DMS79 treated with DMSO at 0.1 percent for 48 hours (cell line): ENCODE data around the gene PDE8B.

ENCODE experiments used
- DNase-seq: peaks from one replicate; lab custom pipeline; 2025; lab: John Stamatoyannopoulos, UW

PDE8B gene

DNA sequence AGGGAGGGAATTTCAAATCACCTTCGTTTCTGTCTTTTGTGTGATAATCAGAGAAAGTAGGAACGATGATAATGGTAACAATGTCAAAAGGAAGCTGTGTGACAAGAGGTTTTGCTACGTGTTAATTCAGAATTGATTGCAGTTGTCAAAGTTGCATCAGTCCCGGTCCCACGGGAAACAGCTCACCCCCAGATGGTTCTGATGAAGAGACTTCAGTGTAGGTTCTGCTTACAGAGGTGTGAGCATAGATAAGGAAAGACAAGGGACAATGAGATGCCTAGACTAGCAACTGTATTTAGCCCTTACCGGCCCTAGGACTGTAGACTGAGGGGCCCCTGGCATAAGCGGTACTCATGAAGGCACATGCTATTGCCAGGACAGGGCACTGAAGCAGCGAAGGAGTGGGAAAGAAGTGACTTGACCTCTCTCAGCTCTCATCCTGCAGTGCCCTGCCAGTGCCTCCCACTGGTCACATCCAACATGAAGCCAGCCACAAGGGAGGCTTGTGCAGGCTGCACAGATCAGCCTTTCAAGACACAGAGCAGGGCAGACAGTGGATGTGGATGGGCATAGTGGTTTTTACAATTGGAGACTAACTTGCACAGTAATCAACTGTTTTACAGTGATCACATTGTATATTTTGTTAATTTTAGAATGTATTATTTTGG lies 21.1 kb downstream of the PDE8B start:
- no peak for DNase-seq

DNA sequence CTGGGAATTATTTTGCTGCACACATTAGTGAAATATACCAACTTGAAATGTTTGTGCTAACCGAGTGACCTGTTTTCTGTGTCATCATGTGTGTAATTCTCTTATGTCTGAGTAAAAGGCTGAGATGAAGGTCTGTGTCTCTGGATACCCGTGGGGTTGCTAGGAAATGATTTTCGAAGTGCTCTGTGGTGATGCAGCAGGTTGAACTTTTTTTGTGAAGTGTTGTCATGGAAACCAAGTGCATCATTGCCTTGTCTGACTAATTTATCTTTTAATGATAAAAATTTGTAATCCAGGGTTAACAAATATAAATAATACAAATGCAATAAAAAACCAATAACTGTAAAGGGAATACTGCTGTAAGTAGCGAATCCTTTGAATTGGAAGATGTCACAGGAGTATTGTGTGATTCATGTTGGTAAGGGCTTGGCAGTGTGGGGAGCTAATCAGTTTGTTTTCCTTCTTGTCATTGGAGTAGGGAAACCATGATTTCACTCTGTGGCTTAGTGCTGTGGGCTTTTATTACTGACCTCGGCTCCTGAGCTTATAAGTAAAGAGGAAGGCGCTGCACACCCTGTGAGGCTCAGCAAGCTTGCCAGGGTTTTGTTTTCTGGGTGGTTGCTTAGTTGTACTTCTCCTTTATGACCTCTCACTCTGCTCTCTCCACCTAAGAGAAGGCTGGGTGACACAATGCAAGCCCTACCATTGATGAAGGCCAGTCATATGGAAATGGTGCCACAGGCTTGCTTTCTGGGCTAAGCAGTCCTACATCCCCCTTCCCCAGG lies 22.3 kb downstream of the PDE8B start:
- no peak for DNase-seq

DNA sequence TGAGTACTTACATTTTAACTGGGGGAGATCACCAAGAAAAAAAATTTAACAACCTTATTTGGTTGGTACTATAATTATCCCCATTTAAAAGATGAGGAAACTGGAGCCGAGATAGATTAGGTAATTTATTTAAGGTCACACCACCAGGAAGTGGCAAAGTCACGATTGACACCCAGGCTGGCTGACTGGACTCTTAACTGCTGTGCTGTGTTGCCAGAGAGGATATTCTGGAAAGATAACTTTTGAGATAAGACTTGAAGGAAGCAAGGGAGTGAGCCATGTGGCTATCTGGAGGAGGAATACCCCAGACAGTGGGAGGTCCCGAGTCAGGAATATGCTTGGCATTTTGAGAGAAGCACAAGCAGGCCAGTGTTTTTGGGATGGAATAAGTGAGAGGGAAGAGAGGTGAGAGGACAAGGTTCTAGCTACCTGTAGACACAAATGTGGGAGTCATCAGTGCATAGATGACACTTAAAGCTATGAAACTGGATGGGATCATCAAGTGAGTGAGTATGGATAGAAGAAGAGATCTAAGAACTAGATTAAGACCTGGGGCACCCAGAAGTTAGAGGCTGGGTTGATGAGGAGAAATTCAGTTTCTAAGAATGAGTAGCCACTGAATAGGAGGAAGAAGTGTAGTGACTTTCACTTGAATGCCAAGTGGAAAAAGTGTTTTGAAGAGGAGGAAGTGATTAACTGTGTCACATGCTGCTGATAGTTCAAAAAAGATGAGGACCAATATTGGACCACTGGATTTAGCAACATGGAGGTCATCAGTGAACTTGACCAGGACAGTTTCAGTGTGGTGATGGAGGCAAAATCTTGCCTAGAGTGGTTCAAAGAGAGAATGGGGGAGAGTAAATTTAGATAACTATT lies 25.6 kb downstream of the PDE8B start:
- DNase-seq, result no peak

DNA sequence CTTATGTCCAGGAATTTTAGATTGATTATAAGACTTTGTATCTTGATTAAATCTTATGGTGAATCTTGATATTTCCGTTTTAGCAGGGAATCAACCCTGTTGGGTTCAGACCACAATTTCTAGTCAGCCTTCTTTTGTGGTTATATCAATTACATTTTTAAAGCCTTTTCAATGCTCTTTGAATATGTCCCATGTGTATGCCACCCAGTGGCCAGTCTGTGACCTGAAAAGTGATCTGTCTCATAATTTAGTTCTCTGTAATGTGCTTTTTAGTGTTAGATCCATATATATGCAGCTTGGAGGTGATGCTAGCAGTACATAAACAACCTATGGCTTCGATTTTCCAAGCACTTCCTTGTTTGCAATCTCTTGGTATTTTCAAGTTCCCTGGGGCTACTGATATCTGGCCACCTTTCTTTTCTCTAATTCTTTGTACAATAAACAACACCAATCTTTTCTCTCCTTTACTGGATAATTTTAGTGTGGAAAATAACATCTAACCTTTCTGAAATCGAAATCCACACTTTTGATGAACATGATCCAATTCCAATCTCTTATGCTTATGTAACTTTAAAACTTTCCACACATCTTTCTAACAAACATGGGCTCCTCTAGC lies 28.8 kb downstream of the PDE8B start:
- DNase-seq, result no peak

GRCh38 chr5:77241444-77241843 lies 31.0 kb downstream of the PDE8B start:
- no peak for DNase-seq

DNA sequence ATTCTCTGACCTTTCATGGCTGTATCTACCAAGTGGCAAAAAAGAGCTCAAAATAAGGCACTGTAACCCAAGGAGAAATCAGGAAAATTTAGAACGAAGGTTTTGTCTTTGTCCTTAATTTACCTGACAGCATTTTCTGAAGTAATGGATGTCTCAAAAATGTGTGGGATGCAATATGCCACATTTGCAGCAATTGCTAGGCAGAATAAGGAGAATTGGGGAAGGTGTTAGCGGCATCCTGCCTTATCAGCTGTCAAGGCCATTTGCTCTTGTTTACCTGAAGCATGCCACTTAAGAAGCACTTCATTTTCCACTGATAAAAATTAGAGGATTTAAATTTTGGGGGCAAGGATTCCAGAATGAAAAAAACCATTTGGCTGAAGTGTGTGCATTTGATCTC lies 39.0 kb downstream of the PDE8B start:
- peak; percentile 48 for DNase-seq

GRCh38 chr5:77250021-77250420 lies 39.5 kb downstream of the PDE8B start:
- DNase-seq, result no peak

- no peak for DNase-seq
Observed at GRCh38 chr5:77251921-77252320, 41.4 kb downstream of the PDE8B start.

DNA sequence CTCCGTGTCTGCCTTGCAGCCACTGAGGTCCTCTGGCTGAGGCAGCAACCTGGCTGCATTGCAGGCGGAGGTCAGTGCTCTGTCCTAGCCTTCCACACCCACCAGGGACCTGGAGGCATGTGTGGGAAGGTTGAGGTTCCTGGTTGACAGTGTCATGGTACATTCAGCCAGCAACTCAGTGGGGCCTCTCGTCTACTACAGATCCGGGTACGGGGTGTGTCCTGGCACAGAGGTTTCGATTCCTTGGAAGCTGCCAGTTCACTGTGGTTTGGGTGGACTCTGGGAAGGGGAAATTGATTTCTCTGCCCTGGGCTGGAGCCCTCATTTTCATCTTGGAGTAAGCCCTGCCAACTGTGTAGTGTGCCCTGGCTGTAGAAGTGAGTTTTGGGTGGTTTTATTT lies 45.1 kb downstream of the PDE8B start:
- no peak for DNase-seq

- no peak for DNase-seq
Observed at GRCh38 chr5:77256406-77256805, 45.9 kb downstream of the PDE8B start.

DNA sequence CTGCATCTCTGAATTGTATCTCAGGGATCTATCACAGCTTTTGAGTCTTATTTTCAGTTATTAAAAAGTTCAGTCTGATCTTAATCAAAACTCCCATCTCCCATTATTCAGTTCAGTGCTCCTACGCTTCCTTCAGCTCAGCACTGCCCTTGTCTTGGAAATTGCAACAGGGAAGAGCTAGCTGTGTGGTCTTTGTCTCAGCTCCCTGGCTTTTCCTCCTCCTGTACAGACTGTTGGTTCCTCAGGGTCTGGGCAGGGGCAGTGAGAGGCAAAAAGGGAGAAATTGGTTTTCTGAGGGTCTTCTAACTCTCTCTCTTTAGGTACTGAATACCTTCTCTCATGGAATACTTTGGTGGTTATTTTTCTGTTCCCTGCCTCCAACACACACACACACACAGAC lies 48.2 kb downstream of the PDE8B start:
- DNase-seq, result no peak

DNA sequence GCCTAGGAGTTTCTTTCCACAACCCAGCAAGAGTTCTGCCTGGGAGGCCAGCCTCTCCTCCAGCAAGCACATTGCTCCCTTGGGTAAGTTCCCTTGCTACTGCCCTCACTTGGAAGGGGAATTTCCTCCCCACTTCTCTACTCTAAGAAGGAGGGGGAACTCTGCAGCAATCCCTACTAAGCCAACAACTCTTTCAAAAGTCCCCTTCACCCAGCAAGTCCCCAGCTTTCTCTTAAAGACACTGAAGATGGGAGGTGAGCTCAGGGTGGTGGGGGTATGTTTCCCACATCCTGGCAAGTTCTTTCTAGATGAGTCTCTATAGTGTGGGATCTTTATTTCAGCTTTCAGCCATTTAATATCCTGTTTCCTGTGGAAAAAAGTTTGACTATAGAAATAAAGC lies 49.0 kb downstream of the PDE8B start:
- no peak for DNase-seq

- DNase-seq, result peak; percentile 50
Observed at GRCh38 chr5:77262697-77263096, 52.2 kb downstream of the PDE8B start.

DNA sequence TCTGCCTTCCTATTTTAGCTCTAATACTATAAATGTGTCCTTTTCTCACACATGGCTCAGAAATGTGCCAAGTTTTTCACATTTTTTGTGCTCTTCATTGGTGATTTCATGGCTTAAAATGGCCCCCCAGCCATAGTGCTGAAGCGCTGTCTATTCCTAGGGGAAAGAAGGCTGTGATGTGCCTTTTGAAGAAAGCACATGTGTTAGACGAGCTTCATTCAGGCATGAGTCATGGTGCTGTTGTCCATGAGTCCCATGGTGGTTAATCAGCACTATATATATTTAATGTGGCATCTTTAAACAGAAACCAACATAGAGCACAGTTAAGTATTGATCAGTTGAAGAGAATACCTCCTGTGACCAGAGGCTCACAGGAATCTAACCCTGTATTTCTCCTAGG lies 55.8 kb downstream of the PDE8B start:
- DNase-seq, result no peak

DNA sequence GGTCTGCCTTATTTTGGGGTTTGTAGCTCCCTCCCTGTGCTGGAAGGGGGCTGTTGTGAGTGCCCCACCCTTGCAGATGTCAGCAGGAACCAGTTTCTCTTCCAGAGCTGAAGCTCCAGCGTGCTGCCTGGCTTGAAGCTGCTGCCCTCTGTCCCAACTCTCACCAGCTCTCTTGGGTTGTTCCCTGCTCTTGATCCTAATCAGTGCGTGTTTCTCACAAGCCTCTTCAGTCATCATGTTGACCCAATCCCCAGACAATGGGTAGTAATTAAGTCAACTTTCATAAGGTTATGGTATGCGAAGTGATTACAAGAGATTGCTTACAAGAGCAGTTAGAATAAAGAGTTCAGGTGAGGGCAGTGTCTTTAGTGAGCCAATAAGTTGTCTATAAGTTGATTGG lies 57.0 kb downstream of the PDE8B start:
- no peak for DNase-seq

DNA sequence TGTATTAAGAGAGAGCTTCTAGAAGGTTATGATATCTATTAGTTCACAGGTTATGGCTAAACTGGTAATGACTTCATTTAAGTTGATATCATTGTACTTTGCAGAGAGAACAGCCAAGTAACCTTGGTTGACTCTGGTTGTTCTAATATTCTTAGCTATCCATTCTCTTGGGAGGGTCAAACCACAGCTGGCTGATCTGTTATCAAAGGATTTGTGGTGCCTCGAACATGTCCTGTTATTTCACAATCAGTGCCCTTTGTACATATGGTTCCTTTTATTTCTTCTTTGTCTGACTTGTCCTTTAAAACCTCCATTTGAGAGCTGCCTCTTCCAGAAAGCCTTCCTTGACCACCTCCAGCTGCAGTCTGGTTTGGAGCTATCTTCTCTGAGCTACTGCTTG lies 61.7 kb downstream of the PDE8B start:
- no peak for DNase-seq

- DNase-seq, result no peak
Observed at GRCh38 chr5:77277759-77278158, 67.3 kb downstream of the PDE8B start.

DNA sequence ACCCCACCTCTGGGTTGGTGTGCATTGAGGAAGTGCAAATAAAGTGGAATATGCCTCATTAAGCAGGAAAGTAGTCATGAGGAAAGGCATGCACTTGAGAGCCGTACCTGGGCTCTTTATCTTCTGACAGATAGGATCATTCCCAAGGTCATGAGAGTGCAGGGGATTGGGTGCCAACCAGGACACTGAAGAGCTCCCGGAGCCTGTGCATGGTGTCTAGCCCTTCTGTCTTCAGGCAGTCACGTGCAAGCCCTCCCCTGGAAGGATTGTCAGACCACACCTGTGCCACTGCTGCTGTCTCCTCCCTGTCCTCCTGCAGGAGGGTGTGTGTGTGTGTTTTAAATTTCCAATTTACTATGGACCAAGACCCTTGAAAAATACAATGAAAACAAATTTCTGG lies 69.6 kb downstream of the PDE8B start:
- peak; percentile 59 for DNase-seq

GRCh38 chr5:77281969-77282336 lies 71.5 kb downstream of the PDE8B start:
- DNase-seq, result no peak

GRCh38 chr5:77282337-77283027 lies 72.0 kb downstream of the PDE8B start:
- no peak for DNase-seq

DNA sequence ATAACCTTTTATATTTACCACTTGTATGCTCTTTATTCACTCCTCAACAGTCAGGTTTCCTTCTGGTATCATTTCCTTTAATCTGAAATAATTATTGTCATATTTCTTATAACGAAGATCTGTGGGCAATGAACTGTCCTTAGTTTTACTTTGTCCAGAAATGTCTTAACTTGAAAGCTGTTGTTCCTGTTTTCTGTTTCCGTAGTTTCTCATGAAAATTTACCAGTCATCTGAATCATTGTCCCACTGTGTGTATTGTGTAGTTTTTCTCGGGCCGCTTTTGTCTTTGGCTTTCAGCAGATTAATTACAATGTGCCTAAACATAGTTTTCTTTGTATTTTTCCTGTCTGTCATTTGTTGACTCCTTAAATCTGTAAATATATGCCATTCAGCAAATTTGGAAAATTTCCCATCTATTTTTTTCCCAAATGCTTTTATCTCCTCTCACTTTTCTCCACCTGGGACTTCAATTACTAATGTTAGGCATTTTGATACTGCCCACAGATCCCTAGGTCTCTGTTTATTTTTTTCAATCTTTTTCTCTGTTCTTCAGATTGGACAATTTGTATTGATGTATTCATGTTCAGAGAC lies 74.9 kb downstream of the PDE8B start:
- no peak for DNase-seq
